ENCODE data around the gene TMEM114.

The TMEM114 gene

DNA sequence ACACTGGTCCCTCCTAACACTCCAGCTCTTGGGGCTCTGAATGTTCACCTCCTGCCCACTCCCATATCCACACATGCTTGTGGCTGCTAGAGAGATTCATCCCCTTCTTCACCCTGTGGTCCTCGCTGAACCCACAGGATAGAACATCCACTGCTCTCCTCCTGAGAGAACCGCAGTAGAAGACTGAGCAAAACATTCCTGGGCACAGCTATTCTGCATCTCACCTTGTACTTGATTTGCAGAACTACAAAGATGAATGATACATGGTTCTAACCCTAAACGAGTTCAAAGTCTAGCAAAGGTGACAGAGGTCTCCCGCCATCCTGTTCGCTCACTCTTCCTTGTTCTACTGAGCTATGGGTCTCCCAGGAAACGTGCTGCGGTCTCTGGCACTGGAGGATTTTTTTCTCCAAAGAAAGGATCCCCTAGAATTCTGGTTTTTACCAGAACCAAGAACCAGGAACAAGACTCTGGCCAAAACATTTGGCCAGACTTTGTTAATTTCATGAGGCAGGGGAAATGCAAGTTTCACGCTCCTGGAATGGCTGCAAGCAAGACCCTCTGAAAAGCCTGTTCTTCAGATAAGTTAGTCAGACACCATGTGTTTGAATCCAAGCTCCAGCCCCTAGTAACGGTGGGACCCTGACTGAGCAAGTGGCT is 39.5 kb downstream of the TMEM114 start:
- no peak for DNase-seq (ENCODE audit: low read depth in 2 of 2)

DNA sequence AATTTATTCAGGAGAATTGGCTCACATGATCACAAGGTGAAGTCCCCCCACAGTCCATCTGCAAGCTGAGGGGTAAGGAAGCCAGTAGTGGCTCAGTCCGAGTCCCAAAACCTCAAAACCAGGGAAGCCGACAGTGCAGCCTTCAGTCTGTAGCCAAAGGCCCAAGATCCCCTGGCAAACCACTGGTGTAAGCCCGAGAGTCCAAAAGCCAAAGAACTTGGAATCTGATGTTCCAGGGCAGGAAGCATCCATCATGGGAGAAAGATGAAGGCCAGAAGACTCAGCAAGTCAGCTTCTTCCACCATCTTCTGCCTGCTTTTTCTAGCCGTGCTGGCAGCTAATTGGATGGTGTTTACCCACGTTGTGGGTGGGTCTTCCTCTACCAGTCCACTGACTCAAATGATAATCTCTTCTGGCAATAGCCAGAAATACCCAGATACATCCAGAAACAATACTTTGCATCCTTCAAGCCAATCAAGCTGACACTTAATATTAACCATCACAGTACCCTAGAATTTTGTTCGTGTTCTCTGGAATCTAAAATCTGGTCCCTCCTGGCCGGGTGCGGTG is 40.4 kb downstream of the TMEM114 start:
- DNase-seq (ENCODE audit: low read depth in 2 of 2) = no peak

DNA sequence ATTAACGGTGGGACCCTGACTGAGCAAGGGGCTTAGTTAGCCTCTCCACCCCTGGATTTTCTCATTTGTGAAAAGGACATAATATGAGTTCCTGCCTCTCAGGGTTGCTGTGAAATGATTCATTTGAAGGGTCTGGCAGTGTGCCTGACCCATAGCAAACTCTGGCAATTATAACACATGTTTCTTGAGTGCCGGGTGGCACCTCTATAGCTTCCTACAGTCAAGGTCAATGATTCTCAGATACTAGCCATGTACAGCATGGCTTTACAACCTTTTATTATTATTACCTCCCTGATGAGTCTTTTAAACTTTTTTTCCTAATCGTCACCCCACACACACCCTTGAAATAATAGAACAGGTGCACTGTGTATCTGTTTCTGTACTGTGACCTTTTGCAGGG is 42.1 kb downstream of the TMEM114 start:
- no peak for DNase-seq (ENCODE audit: low read depth in 2 of 2)

DNA sequence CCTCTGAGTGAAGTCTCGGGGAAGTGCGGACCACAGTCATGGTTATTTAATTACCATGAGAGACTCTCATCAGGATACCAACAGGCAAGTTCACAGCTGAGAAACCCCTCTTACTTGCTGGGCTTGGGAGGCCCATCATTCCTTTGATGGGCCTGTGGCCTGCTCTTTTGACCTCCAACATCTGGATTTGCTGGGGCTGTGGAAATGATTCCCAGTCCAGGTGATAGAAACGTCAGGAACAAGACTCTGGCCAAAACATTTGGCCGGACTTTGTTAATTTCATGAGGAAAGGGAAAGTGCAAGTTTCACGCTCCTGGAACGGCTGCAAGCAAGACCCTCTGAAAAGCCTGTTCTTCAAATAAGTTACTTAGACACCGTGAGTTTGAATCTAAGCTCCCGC is 42.5 kb downstream of the TMEM114 start:
- no peak for DNase-seq (ENCODE audit: low read depth in 2 of 2)

DNA sequence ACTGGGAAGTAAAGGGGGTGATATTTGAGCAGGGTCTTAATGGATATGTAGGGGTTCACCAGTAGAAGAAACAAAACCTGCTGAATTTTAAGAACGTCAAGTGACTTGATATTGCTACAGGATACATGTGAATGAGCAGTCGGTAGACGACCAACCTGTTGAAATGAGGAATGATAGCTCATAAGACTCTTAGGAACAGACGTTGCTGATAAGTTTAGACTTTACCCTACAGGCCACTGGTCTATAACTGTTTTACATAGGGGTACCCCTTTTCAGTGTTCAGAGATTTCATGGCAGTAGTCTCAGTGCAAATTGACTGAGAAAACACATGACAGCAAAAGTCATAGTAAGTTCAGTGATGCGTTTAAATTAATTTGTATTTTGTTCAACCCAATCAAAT is 45.9 kb downstream of the TMEM114 start:
- DNase-seq (ENCODE audit: low read depth in 2 of 2) = no peak

DNA sequence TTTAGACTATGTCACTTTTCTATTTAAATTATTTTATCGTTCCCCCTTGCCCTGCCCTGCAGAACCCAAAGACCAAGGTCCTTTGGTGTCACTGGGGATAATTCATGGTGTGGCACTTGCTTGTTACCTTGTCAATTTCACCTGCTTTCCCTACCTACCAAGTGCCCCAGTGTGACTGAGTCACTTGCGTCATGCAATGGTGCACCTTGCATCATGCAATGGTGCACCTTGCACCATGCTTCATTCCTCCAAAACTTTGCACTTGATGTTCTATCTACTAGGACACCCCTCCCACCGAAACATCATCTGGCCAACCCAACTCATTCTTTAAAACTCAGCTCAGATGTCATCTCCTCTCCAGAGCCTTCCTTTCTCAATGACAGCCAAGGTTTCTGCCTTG is 47.1 kb downstream of the TMEM114 start:
- DNase-seq (ENCODE audit: low read depth in 2 of 2) = no peak

DNA sequence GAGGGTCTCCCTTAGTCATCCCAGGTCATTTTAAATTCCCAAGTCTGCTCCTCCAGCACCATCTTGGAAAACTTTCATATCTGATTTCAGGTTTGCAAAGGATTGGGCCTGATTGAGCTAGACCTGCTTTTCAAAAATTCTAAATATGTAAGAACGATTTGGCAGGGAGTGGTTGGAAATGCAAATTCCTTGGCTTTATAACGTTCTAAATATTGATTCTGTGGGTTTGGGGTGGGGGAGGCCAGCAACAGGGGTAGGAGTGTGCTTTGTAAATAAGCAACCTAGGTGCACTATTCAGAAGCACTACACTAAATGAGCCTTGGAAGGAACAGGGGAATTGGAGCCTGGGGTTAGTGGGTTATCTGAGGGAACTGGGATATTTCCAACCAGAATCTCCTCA is 47.9 kb downstream of the TMEM114 start:
- no peak for DNase-seq (ENCODE audit: low read depth in 2 of 2)

DNA sequence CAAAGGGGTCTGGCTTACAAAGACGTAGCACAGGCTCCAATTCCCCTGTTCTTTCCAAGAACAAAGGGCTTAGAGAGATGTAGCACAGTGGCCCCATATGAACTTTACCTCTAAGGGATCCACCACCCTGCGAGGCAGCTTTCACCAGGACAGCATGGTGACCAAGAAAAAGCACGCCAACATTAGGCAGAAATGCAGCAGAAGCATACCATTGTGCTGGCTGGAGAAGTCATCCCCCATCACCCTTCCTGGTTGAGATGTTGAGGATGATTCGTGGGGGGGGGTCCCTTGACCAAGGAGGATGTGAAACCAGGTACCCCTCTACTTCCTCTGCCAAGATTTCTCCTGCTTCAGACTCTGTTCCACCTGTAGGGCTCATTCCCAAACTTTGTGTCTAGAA is 48.4 kb downstream of the TMEM114 start:
- no peak for DNase-seq (ENCODE audit: low read depth in 2 of 2)

DNA sequence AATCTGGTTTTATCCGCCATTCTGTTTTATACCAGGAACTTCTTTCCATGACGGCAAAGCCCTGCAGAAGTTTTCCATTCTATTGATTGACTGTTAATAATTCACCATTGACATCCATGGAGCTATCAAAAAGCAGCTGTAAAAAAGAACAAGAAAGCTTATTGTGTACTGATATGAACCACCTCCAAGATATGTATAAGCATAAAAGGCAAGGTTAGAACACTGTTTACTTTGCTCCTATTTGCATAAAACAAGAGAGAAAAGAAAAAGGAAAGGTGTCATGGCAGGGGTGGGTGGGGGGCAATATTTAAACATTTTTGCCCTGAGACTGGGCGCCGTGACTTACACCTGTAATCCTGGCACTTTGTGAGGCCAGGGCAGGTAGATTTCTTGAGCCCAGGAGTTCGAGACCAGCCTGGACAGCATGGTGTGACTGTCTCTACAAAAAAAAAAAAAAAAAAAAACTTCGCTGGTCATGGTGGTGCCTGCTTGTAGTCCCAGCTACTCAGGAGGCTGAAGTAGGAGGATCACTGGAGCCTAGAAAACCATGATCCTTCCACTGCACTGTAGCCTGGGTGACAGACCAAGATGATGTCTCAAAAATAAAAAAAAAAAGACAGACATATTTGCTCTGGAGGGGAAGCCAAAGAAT is 52.5 kb downstream of the TMEM114 start:
- DNase-seq (ENCODE audit: low read depth in 2 of 2) = no peak

DNA sequence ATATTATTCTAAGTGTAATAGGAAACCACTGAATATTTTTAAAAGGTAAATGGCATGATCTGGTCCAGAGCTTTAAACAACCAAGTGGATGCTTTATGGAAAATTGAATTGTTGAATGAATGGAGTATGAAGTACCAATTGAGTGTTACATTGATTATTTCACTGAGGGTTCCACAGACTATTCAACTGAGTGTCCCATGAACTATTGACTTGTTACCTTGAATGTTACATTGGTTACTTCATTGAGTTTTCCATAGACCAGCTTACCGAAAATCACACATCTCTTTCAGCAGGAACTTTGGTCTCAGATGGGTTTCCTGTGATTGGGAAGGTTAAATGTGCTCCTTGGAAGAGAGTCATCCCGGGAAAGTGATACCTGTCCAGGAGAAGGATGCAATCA is 56.8 kb downstream of the TMEM114 start:
- DNase-seq (ENCODE audit: low read depth in 2 of 2) = no peak

DNA sequence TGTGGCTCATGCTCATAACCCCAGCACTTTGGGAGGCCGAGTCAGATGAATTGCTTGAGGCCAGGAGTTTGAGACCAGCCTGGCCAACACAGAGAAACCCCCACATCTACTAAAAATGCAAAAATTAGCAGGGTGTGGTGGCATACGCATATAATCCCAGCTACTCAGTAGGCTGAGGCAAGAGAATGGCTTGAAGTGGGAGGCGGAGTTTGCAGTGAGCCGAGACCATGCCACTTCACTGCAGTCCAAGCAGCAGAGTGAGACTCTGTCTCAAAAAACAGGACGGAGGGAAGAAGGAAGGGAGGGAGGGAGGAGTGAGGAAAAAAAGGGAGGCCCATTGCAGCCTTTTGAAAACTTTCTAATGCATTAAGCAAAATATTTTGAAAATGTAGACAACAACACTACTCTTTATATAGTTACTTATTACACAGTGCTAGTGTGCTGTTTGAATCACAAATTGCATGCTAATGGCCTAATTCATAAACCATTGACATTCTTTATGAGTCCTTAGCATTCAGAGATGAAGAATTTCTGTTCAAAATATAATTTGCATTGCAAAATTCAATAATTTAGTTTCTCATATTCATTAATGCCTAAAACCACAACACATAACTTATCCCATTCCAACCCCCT is 59.4 kb downstream of the TMEM114 start:
- DNase-seq (ENCODE audit: low read depth in 2 of 2) = no peak

DNA sequence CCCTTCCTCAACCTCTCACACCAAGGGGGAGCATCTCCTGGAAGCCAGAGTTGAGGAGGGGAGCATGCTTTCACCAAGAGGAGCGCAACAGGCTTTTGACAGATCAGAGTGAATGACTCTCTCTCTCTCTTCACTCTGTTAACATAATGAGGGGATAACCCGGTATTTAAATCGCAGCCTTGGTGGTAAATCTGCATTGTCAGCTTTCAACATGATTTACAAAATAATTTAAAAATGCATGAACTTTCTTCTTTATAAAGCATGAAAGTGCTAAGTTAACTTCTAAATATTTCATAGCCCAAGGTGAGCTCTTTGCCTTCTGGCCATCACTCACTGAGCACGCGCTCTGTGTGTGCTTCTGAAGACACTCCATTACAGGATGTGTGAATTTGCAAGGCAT is 61.8 kb downstream of the TMEM114 start:
- no peak for DNase-seq (ENCODE audit: low read depth in 2 of 2)

DNA sequence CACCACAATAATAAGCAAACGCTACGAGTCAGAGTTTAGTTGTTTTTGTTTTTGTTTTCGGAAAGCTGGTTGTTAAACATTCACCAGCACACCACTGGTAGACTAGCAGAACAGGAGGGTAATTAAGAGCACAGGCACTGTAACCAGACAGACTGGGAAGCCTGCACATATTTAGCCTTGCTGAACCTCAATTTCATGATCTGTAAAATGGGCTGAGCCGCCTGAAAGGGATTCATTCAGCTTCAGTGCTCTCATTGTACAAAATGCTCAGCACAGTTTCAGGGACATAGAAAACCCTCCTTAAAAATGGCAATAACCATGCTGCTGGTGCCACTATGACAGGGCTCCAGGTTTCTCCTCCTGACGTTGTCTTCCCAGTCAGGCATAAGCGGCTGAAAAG is 66.4 kb downstream of the TMEM114 start:
- no peak for DNase-seq (ENCODE audit: low read depth in 2 of 2)

DNA sequence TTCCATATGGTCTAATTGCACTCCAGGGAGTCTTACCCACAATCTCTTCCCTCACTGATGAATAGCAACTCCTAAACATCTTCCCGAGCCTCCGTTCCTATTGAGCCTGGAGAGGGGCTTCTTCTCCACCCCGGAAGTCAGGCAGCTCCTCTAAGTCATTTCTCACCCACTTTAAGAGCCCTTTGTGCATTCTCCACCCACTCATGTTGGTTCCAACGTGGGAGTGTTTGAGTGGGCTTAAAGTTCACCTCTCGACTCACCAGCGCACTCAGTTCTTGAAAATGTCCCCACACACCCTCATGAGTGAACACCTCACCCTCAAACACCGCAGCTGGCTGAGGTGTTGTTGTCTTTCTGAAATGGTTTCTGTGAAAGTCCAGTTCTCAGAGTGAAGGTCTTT is 67.6 kb downstream of the TMEM114 start:
- no peak for DNase-seq (ENCODE audit: low read depth in 2 of 2)

DNA sequence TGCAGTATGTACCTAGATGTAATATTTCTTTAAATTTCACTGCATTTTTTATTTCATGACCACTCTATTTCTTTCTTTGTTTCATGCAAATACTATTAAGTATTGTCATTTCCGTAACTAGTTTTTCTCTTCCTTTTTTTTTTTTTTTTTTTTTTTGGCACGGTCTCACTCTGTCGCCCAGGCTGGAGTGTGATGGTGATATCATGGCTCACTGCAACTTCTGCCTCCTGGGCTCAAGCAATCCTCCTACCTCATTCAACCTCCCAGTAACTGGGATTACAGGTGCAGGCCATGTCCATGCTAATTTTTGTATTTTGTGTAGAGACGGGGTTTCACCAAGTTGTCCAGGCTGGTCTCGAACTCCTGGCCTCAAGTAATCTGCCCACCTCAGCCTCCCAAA is 70.7 kb downstream of the TMEM114 start:
- DNase-seq (ENCODE audit: low read depth in 2 of 2) = no peak

All from stimulated activated CD4-positive, alpha-beta T cell treated with anti-CD3 and anti-CD28 coated beads, Interleukin-15, amount 100 ng/mL, for 48 hours (primary cell).